Measurements from ENCODE around the gene NFATC1. TPM values are rescaled to one million over a fixed set of nuclear protein-coding genes. Genes with fewer than 3 reads are reported as not detected.
A peak's percentile ranks its signal among the peaks of the same experiment; 100 is the strongest.

Gene NFATC1
- total RNA-seq, 4 donors from 2014 or later = 7.1 to 74.7 (median 28.4) TPM

- TF ChIP-seq CTCF (IDR thresholded peaks at IDR 0.05 in 4 of 5, conservative IDR thresholded peaks at IDR 0.05 in 1 of 5) = no peak
- TF ChIP-seq POLR2A (IDR thresholded peaks at IDR 0.05) = no peak
- Histone ChIP-seq H3K4me3 (no peak overlapping the region), H3K36me3 (peaks cover 0 to 23% of the 10 kb centered on the region in 2 donors), H3K9me3 (no peaks in the 10 kb centered on the region), H3K4me1 (peaks cover 11 to 19% of the 10 kb centered on the region in 2 donors), H3K27ac (peak overlapping the region; percentile 23 to 79 (median 78)), H3K27me3 (no peaks in the 10 kb centered on the region)
- intact Hi-C loops (cut with DNase I; ENCODE audit: low total_unique reads) (no loop called here), in situ Hi-C loops (cut with MboI; ENCODE audit: low sequenced_read_pairs in 4 of 4) (no loop called here)
- ATAC-seq = no peak
- no peak for DNase-seq
Observed at GRCh38 chr18:79459946-79460480, 64.3 kb downstream of the NFATC1 start.

- TF ChIP-seq CTCF (IDR thresholded peaks at IDR 0.05 in 4 of 5, conservative IDR thresholded peaks at IDR 0.05 in 1 of 5) (no peak), POLR2A (IDR thresholded peaks at IDR 0.05) (no peak)
- no peak for DNase-seq
- in situ Hi-C loops (cut with MboI; ENCODE audit: low sequenced_read_pairs in 4 of 4) = no loop called here
- Histone ChIP-seq H3K27ac (peak overlapping the region; percentile 23 to 79 (median 78)), H3K4me1 (peaks cover 14 to 24% of the 10 kb centered on the region in 2 donors), H3K27me3 (no peaks in the 10 kb centered on the region), H3K4me3 (no peak overlapping the region), H3K9me3 (no peaks in the 10 kb centered on the region), H3K36me3 (peaks cover 0 to 17% of the 10 kb centered on the region in 2 donors)
- ATAC-seq = no peak
- intact Hi-C loops (cut with DNase I; ENCODE audit: low total_unique reads) = no loop called here
Observed at GRCh38 chr18:79460481-79461300, 65.0 kb downstream of the NFATC1 start.

- intact Hi-C loops (cut with DNase I; ENCODE audit: low total_unique reads) (no loop called here), in situ Hi-C loops (cut with MboI; ENCODE audit: low sequenced_read_pairs in 4 of 4) (no loop called here)
- TF ChIP-seq CTCF (IDR thresholded peaks at IDR 0.05 in 4 of 5, conservative IDR thresholded peaks at IDR 0.05 in 1 of 5) (no peak), POLR2A (IDR thresholded peaks at IDR 0.05) (no peak)
- Histone ChIP-seq H3K4me3 (no peak overlapping the region), H3K27ac (peak overlapping the region in 1 of 4 donors; percentile 79), H3K9me3 (no peaks in the 10 kb centered on the region), H3K27me3 (no peaks in the 10 kb centered on the region), H3K36me3 (peaks cover 0 to 12% of the 10 kb centered on the region in 2 donors), H3K4me1 (peaks cover 19 to 27% of the 10 kb centered on the region in 2 donors)
- ATAC-seq (no peak), DNase-seq (no peak)
Observed at GRCh38 chr18:79461627-79462026, 65.9 kb downstream of the NFATC1 start.

GRCh38 chr18:79463424-79463960 lies 67.8 kb downstream of the NFATC1 start:
- Histone ChIP-seq H3K4me3 (no peak overlapping the region), H3K27me3 (no peaks in the 10 kb centered on the region), H3K27ac (no peak overlapping the region), H3K36me3 (peaks cover 0 to 18% of the 10 kb centered on the region in 2 donors), H3K9me3 (no peaks in the 10 kb centered on the region), H3K4me1 (peaks cover 19 to 27% of the 10 kb centered on the region in 2 donors)
- in situ Hi-C loops (cut with MboI; ENCODE audit: low sequenced_read_pairs in 4 of 4) = no loop called here
- ATAC-seq (no peak), DNase-seq (no peak)
- no peak for TF ChIP-seq POLR2A (IDR thresholded peaks at IDR 0.05)
- TF ChIP-seq CTCF (IDR thresholded peaks at IDR 0.05 in 4 of 5, conservative IDR thresholded peaks at IDR 0.05 in 1 of 5) = no peak
- intact Hi-C loops (cut with DNase I; ENCODE audit: low total_unique reads) = no loop called here
